Measurements from ENCODE around the gene OPN3. TPM values are rescaled to one million over a fixed set of nuclear protein-coding genes. Genes with fewer than 3 reads are reported as not detected.

OPN3 gene
- total RNA-seq, 1 donor from 2014 or later = 19.9 TPM

DNA sequence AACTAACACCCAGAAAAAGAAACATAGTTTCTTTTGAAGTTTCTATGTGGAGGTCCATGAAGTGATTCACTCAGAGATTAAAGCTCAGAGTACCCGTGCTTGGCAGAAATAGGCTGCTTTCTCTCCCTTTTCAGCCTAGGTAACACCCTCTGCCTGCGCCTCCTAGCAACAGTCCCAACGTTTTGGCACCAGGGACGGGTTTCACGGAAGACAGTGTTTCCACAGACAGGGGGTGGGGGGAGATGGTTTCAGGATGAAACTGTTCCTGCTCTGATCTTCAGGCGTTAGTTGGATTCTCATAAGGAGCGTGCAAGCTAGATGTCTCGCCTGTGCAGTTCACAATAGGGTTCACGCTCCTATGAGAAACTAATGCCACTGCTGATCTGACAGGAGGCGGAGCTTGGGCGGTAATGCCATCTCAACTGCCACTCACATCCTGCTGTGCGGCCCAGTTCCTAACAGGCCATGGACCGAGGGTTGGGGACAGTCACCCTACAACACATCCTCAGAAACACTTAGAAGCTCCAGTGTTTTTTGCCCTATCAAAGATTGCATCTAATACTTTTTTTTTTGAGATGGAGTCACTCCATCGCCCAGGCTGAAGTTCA is 53.2 kb downstream of the OPN3 start:
- no peak overlapping the region for H3K27ac Mint-ChIP-seq
- peaks cover 6% of the 10 kb centered on the region for H3K9me3 Mint-ChIP-seq (ENCODE audit: low read depth)
- H3K27me3 Mint-ChIP-seq = no peaks in the 10 kb centered on the region
- H3K36me3 Mint-ChIP-seq (ENCODE audit: insufficient read depth) = peaks cover 2% of the 10 kb centered on the region
- peaks cover 6% of the 10 kb centered on the region for H3K4me1 Mint-ChIP-seq (ENCODE audit: low read depth)
- no peak overlapping the region for H3K4me3 Mint-ChIP-seq (ENCODE audit: low read depth)
- DNase-seq (ENCODE audit: low spot score, unreplicated experiment) = no peak
- TF ChIP-seq, protein P1, sequence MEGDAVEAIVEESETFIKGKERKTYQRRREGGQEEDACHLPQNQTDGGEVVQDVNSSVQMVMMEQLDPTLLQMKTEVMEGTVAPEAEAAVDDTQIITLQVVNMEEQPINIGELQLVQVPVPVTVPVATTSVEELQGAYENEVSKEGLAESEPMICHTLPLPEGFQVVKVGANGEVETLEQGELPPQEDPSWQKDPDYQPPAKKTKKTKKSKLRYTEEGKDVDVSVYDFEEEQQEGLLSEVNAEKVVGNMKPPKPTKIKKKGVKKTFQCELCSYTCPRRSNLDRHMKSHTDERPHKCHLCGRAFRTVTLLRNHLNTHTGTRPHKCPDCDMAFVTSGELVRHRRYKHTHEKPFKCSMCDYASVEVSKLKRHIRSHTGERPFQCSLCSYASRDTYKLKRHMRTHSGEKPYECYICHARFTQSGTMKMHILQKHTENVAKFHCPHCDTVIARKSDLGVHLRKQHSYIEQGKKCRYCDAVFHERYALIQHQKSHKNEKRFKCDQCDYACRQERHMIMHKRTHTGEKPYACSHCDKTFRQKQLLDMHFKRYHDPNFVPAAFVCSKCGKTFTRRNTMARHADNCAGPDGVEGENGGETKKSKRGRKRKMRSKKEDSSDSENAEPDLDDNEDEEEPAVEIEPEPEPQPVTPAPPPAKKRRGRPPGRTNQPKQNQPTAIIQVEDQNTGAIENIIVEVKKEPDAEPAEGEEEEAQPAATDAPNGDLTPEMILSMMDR (IDR thresholded peaks at IDR 0.05; ENCODE audit: unreplicated experiment) = no peak

DNA sequence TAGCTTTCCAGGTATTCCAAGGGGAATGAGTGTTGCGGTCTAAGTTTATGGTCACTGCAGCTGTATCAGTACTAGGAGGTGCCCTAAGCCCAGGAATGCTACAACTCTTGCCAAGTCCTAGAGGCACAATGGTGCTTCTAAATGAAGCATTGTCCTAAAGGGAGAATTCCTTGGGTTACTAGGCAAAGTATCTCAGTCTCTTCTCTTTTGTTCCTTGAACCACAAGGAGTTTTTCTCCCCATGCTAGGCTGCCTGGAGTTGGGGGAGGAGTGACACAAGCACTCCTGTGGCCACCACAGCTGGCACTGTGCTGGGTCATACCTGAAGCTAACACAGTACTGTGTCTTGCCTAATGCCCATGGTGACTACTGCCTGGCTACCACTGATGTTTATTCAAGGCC is 57.2 kb downstream of the OPN3 start:
- DNase-seq (ENCODE audit: low spot score, unreplicated experiment) = no peak
- no peak overlapping the region for H3K27ac Mint-ChIP-seq
- no peak overlapping the region for H3K4me3 Mint-ChIP-seq (ENCODE audit: low read depth)
- H3K27me3 Mint-ChIP-seq = no peaks in the 10 kb centered on the region
- H3K9me3 Mint-ChIP-seq (ENCODE audit: low read depth) = peaks cover 6% of the 10 kb centered on the region
- TF ChIP-seq, protein P1 (IDR thresholded peaks at IDR 0.05; ENCODE audit: unreplicated experiment) = no peak
- H3K36me3 Mint-ChIP-seq (ENCODE audit: insufficient read depth) = peaks cover 2% of the 10 kb centered on the region
- no peaks in the 10 kb centered on the region for H3K4me1 Mint-ChIP-seq (ENCODE audit: low read depth)

DNA sequence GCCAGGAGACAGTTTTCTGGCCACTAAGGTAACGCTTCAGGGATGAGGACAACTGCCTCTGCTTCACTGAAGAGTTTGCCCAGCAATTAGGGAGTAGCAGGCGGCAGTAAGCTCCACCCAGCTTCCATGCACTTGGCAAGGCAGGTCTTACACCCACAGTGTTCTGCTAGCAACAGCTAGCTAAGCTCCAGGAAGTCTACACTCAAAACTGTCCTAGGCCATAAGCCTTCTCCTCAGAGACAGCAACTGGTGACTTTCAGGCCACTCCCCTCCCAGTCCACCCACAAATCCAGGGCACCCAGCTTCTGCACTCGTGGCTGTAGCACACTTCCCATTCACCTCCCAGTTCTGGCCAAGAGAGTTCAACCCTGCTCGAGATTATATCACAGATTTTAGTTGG is 60.7 kb downstream of the OPN3 start:
- Mint-ChIP-seq H3K36me3 (ENCODE audit: insufficient read depth) (peaks cover 2% of the 10 kb centered on the region), H3K4me1 (ENCODE audit: low read depth) (no peaks in the 10 kb centered on the region), H3K4me3 (ENCODE audit: low read depth) (no peak overlapping the region), H3K27me3 (no peaks in the 10 kb centered on the region), H3K27ac (no peak overlapping the region), H3K9me3 (ENCODE audit: low read depth) (peaks cover 29% of the 10 kb centered on the region)
- no peak for DNase-seq (ENCODE audit: low spot score, unreplicated experiment)
- TF ChIP-seq, protein P1 (IDR thresholded peaks at IDR 0.05; ENCODE audit: unreplicated experiment) = no peak

DNA sequence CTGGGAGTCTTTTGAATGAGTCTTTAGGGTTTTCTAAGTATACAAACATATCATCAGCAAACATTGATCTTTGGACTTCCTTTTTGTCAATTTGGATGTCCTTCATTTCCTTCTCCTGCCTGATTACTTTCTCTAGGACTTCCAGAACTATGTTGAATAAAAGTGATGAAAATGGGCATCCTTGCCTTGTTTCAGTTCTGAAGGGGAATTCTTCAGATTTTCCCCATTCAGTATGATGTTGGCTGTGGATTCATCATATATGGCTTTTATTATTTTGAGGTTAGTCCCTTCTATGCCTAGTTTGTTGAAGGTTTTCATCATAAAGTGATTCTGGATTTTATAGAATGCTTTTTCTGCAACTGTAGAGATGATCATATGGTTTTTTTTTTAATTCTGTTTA is 66.0 kb downstream of the OPN3 start:
- Mint-ChIP-seq H3K4me1 (ENCODE audit: low read depth) (no peaks in the 10 kb centered on the region), H3K27me3 (no peaks in the 10 kb centered on the region), H3K4me3 (ENCODE audit: low read depth) (no peak overlapping the region), H3K27ac (no peak overlapping the region), H3K9me3 (ENCODE audit: low read depth) (peaks cover 37% of the 10 kb centered on the region), H3K36me3 (ENCODE audit: insufficient read depth) (no peaks in the 10 kb centered on the region)
- no peak for DNase-seq (ENCODE audit: low spot score, unreplicated experiment)
- TF ChIP-seq, protein P1 (IDR thresholded peaks at IDR 0.05; ENCODE audit: unreplicated experiment) = no peak

DNA sequence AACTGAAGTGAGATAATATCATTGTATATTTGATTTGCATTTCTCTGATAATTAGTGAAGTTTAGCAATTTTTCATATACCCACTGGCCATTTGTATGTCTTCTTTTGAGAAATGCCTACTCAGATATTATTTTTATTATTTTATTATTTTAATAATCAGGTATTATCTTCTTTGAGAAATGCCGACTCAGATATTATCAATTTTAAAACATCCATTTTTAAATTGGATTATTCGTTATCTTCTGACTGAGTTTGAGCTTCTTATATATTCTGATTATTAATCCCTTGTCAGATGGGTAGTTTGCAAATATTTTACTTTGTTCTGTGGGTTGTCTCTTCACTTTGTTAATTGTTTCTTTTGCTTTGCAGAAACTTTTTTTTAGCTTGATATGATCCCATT is 70.3 kb downstream of the OPN3 start:
- no peak overlapping the region for H3K4me3 Mint-ChIP-seq (ENCODE audit: low read depth)
- TF ChIP-seq, protein P1 (IDR thresholded peaks at IDR 0.05; ENCODE audit: unreplicated experiment) = no peak
- no peak overlapping the region for H3K27ac Mint-ChIP-seq
- DNase-seq (ENCODE audit: low spot score, unreplicated experiment) = no peak
- no peaks in the 10 kb centered on the region for H3K27me3 Mint-ChIP-seq
- H3K9me3 Mint-ChIP-seq (ENCODE audit: low read depth) = peaks cover 18% of the 10 kb centered on the region
- H3K4me1 Mint-ChIP-seq (ENCODE audit: low read depth) = no peaks in the 10 kb centered on the region
- H3K36me3 Mint-ChIP-seq (ENCODE audit: insufficient read depth) = no peaks in the 10 kb centered on the region

All from progenitor cell of endocrine pancreas (in vitro differentiated cells).